ENCODE data around the gene DNAJC10. TPM values are rescaled to one million over a fixed set of nuclear protein-coding genes. Genes with fewer than 3 reads are reported as not detected.

DNAJC10 gene
- total and polyA plus RNA-seq, 10 of the 15 experiments (the other 5 are each of a cell fraction or from before 2014, with no cell fraction given): 9.1 to 67.9 (median 38.2) TPM

DNA sequence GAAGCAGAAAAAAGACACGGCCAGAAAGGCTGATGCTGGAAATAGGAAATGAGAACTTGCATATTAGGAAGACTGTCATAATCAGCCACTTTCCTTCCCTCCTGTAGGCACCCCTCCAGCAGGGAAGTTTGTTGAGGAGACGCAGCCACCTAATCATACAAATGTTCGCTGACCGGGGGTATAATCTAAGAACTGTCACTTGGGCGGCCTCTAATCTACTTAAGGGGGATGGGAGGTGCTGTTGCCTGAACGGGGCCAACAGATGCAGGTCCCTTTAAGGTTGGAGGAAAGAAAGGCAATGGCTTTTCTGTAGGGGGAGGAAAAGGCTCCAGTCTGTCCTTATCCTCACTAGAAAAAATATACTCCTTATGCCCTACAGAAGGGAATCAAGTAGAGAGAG is 50.6 kb downstream of the DNAJC10 start:
- H3K9me3 ChIP-seq (replicated peaks; ENCODE audit: control insufficient read depth, insufficient read depth, low read length): no peaks in the 10 kb centered on the region
- no peaks in the 10 kb centered on the region for H3K4me1 ChIP-seq (ENCODE audit: control insufficient read depth, insufficient read depth, low read length)
- no peaks in the 10 kb centered on the region for H3K79me2 ChIP-seq (ENCODE audit: control insufficient read depth, insufficient read depth, low read length)
- H3K36me3 ChIP-seq (ENCODE audit: control insufficient read depth in 2 of 2, insufficient read depth in 2 of 2, low read length in 1 of 2): peaks cover 0 to 24% of the 10 kb centered on the region in 2 experiments
- no peak overlapping the region for H3K9ac ChIP-seq (ENCODE audit: control insufficient read depth, insufficient read depth, low read length)
- ChIA-PET CTCF (interaction anchor here (1.0 to 2.0 kb wide), 5 partner anchors 11 to 214 kb away, joined by 3 to 28 read pairs (median 4); no protein-coding TSS in a partner anchor), RAD21 (ENCODE audit: unreplicated experiment) (interaction anchor here (1.0 kb wide), 1 partner anchor 214 kb away, joined by 4 read pairs; no protein-coding TSS in a partner anchor), POLR2A (no interaction called here), SMC1A (ENCODE audit: uncharacterized antibody, unreplicated experiment) (interaction anchor here (1.0 to 1.6 kb wide), 3 partner anchors 13 to 213 kb away, joined by 3 to 7 read pairs (median 3); no protein-coding TSS in a partner anchor)
- no peak overlapping the region for H3K4me2 ChIP-seq (ENCODE audit: control insufficient read depth, insufficient read depth)
- no peaks in the 10 kb centered on the region for H3K27me3 ChIP-seq (replicated peaks in 1 of 2; ENCODE audit: control insufficient read depth in 2 of 2, insufficient read depth in 2 of 2, low read length in 1 of 2)
- in situ Hi-C loops (cut with MboI) (loop anchor here (10.0 kb wide), 1 partner anchor 218 kb away; no protein-coding TSS in a partner anchor), intact Hi-C loops (cut with micrococcal nuclease; ENCODE audit: unreplicated experiment) (loop anchor here (10.0 kb wide), 1 partner anchor 328 kb away; no protein-coding TSS in a partner anchor)
- BruUV-seq (replicated peaks): no TSS peak
- H2AFZ ChIP-seq (ENCODE audit: control insufficient read depth, low read depth, low read length): no peak overlapping the region
- no peak overlapping the region for H3K4me3 ChIP-seq
- DNase-seq (ENCODE audit: low read depth, low spot score) (no peak), ATAC-seq (no peak), FAIRE-seq (no peak)
- WGBS (ENCODE audit: insufficient coverage, insufficient replicate concordance, low lambda C conversion rate, missing lambda C conversion rate): 78% methylated on average over 6 of the region's 6 CpGs
- H3K27ac ChIP-seq (ENCODE audit: control insufficient read depth, insufficient read depth): no peak overlapping the region
- H4K20me1 ChIP-seq (ENCODE audit: control insufficient read depth, insufficient read depth): no peaks in the 10 kb centered on the region
- TF ChIP-seq SMARCA5 (IDR thresholded peaks at IDR 0.05) (no peak), POLR2A (IDR thresholded peaks at IDR 0.05; ENCODE audit: low read depth, low read length) (no peak), NFXL1 (IDR thresholded peaks at IDR 0.05; ENCODE audit: borderline replicate concordance) (no peak), RBBP5 (conservative IDR thresholded peaks at IDR 0.05) (no peak), JUNB (IDR thresholded peaks at IDR 0.05) (no peak), BHLHE40 (IDR thresholded peaks at IDR 0.05; ENCODE audit: borderline replicate concordance in 1 of 2, low read depth in 2 of 2, low read length in 1 of 2) (no peak), NFYA (IDR thresholded peaks at IDR 0.05; ENCODE audit: borderline replicate concordance, low read depth, low read length) (no peak), ZSCAN29 (IDR thresholded peaks at IDR 0.05) (no peak)
- TF ChIP-seq, protein P1, sequence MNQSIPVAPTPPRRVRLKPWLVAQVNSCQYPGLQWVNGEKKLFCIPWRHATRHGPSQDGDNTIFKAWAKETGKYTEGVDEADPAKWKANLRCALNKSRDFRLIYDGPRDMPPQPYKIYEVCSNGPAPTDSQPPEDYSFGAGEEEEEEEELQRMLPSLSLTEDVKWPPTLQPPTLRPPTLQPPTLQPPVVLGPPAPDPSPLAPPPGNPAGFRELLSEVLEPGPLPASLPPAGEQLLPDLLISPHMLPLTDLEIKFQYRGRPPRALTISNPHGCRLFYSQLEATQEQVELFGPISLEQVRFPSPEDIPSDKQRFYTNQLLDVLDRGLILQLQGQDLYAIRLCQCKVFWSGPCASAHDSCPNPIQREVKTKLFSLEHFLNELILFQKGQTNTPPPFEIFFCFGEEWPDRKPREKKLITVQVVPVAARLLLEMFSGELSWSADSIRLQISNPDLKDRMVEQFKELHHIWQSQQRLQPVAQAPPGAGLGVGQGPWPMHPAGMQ (IDR thresholded peaks at IDR 0.05; ENCODE audit: borderline replicate concordance): no peak
- TF ChIP-seq, protein P2, sequence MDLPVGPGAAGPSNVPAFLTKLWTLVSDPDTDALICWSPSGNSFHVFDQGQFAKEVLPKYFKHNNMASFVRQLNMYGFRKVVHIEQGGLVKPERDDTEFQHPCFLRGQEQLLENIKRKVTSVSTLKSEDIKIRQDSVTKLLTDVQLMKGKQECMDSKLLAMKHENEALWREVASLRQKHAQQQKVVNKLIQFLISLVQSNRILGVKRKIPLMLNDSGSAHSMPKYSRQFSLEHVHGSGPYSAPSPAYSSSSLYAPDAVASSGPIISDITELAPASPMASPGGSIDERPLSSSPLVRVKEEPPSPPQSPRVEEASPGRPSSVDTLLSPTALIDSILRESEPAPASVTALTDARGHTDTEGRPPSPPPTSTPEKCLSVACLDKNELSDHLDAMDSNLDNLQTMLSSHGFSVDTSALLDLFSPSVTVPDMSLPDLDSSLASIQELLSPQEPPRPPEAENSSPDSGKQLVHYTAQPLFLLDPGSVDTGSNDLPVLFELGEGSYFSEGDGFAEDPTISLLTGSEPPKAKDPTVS (IDR thresholded peaks at IDR 0.05; ENCODE audit: low read depth, low read length): no peak
- TF ChIP-seq, protein P3, sequence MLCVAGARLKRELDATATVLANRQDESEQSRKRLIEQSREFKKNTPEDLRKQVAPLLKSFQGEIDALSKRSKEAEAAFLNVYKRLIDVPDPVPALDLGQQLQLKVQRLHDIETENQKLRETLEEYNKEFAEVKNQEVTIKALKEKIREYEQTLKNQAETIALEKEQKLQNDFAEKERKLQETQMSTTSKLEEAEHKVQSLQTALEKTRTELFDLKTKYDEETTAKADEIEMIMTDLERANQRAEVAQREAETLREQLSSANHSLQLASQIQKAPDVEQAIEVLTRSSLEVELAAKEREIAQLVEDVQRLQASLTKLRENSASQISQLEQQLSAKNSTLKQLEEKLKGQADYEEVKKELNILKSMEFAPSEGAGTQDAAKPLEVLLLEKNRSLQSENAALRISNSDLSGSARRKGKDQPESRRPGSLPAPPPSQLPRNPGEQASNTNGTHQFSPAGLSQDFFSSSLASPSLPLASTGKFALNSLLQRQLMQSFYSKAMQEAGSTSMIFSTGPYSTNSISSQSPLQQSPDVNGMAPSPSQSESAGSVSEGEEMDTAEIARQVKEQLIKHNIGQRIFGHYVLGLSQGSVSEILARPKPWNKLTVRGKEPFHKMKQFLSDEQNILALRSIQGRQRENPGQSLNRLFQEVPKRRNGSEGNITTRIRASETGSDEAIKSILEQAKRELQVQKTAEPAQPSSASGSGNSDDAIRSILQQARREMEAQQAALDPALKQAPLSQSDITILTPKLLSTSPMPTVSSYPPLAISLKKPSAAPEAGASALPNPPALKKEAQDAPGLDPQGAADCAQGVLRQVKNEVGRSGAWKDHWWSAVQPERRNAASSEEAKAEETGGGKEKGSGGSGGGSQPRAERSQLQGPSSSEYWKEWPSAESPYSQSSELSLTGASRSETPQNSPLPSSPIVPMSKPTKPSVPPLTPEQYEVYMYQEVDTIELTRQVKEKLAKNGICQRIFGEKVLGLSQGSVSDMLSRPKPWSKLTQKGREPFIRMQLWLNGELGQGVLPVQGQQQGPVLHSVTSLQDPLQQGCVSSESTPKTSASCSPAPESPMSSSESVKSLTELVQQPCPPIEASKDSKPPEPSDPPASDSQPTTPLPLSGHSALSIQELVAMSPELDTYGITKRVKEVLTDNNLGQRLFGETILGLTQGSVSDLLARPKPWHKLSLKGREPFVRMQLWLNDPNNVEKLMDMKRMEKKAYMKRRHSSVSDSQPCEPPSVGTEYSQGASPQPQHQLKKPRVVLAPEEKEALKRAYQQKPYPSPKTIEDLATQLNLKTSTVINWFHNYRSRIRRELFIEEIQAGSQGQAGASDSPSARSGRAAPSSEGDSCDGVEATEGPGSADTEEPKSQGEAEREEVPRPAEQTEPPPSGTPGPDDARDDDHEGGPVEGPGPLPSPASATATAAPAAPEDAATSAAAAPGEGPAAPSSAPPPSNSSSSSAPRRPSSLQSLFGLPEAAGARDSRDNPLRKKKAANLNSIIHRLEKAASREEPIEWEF (IDR thresholded peaks at IDR 0.05; ENCODE audit: insufficient replicate concordance, low read depth, low read length): no peak
- TF ChIP-seq, protein P4, sequence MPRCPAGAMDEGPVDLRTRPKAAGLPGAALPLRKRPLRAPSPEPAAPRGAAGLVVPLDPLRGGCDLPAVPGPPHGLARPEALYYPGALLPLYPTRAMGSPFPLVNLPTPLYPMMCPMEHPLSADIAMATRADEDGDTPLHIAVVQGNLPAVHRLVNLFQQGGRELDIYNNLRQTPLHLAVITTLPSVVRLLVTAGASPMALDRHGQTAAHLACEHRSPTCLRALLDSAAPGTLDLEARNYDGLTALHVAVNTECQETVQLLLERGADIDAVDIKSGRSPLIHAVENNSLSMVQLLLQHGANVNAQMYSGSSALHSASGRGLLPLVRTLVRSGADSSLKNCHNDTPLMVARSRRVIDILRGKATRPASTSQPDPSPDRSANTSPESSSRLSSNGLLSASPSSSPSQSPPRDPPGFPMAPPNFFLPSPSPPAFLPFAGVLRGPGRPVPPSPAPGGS (IDR thresholded peaks at IDR 0.05; ENCODE audit: borderline replicate concordance, insufficient read depth, low read depth, low read length, poor library complexity, severe bottlenecking): no peak
- TF ChIP-seq, protein P5, sequence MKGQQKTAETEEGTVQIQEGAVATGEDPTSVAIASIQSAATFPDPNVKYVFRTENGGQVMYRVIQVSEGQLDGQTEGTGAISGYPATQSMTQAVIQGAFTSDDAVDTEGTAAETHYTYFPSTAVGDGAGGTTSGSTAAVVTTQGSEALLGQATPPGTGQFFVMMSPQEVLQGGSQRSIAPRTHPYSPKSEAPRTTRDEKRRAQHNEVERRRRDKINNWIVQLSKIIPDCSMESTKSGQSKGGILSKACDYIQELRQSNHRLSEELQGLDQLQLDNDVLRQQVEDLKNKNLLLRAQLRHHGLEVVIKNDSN (IDR thresholded peaks at IDR 0.05; ENCODE audit: borderline replicate concordance, extremely low read length, insufficient read depth, low read depth, low read length): no peak

Measured in GM12878 (cell line).